ENCODE results near the gene CWC22.

CWC22 gene

GRCh38 chr2:179999000-179999399 is 8.1 kb downstream of the CWC22 start:
- DNase-seq (ENCODE audit: low read depth, low spot score) = no peak
- Histone ChIP-seq H3K4me3 (no peak overlapping the region), H3K27ac (no peak overlapping the region), H3K9ac (ENCODE audit: insufficient read length) (no peak overlapping the region), H3K36me3 (ENCODE audit: insufficient read depth, low read length) (peaks cover 6% of the 10 kb centered on the region; the same call in 1 of the 2 replicates), H3K9me3 (ENCODE audit: low read depth, low read length) (no peaks in the 10 kb centered on the region)
- TF ChIP-seq EZH2 (IDR thresholded peaks at IDR 0.05) (no peak), FOXP2 (optimal IDR thresholded peaks at IDR 0.05; ENCODE audit: control extremely low read depth, extremely low read length, insufficient read depth) (no peak), POLR2AphosphoS5 (IDR thresholded peaks at IDR 0.05; ENCODE audit: borderline replicate concordance, low read depth, low read length) (no peak)

DNA sequence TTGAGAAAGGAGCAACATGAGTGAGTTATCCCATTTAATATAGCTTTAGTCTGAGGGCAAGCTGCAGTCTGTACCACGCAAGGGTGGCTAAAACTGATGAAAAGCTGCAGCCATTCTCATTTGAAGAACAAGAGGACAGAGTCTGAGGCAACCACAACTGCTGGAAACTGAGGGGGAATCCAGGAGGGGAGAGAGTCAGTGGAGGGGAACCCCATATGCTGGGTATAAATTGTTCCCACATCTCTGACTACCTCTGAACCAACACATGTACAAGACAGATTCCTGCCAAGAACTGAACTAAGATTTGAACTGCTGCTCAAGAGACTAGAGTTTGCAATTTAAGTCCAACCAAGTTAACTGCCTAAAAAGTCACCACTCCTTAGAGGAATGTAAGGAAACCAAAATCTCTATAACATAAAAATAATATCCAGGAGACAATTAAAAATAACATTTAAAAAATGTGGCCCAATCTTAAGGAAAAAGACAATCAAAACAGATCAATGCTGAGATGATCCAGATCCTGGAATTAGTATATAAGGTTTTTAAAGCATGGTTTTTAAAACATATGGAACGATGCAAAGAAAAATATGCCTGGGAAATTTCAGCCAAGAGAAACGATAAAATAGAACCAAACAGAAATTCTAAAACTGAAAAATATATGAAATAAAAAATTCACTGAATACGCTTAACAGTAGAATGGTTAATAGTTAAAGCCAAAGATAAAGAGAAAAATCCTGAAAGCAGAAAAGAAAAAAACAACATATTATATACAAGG is 11.2 kb downstream of the CWC22 start:
- DNase-seq (ENCODE audit: low read depth, low spot score) = no peak
- peaks cover 26% of the 10 kb centered on the region for H3K36me3 ChIP-seq (ENCODE audit: insufficient read depth, low read length)
- TF ChIP-seq POLR2AphosphoS5 (IDR thresholded peaks at IDR 0.05; ENCODE audit: borderline replicate concordance, low read depth, low read length) (no peak), FOXP2 (optimal IDR thresholded peaks at IDR 0.05; ENCODE audit: control extremely low read depth, extremely low read length, insufficient read depth) (no peak), EZH2 (IDR thresholded peaks at IDR 0.05) (no peak)
- no peak overlapping the region for H3K27ac ChIP-seq
- no peak overlapping the region for H3K9ac ChIP-seq (ENCODE audit: insufficient read length)
- no peaks in the 10 kb centered on the region for H3K9me3 ChIP-seq (ENCODE audit: low read depth, low read length)
- no peak overlapping the region for H3K4me3 ChIP-seq

GRCh38 chr2:179991344-179991743 is 15.8 kb downstream of the CWC22 start:
- Histone ChIP-seq H3K4me3 (no peak overlapping the region), H3K36me3 (ENCODE audit: insufficient read depth, low read length) (peaks cover 40% of the 10 kb centered on the region), H3K9me3 (ENCODE audit: low read depth, low read length) (no peaks in the 10 kb centered on the region), H3K27ac (no peak overlapping the region), H3K9ac (ENCODE audit: insufficient read length) (no peak overlapping the region)
- TF ChIP-seq POLR2AphosphoS5 (IDR thresholded peaks at IDR 0.05; ENCODE audit: borderline replicate concordance, low read depth, low read length) (no peak), FOXP2 (optimal IDR thresholded peaks at IDR 0.05; ENCODE audit: control extremely low read depth, extremely low read length, insufficient read depth) (no peak), EZH2 (IDR thresholded peaks at IDR 0.05) (no peak)
- no peak for DNase-seq (ENCODE audit: low read depth, low spot score)

- Histone ChIP-seq H3K36me3 (ENCODE audit: insufficient read depth, low read length) (peaks cover 45% of the 10 kb centered on the region), H3K9me3 (ENCODE audit: low read depth, low read length) (no peaks in the 10 kb centered on the region), H3K27ac (no peak overlapping the region), H3K4me3 (no peak overlapping the region), H3K9ac (ENCODE audit: insufficient read length) (no peak overlapping the region)
- DNase-seq (ENCODE audit: low read depth, low spot score) = no peak
- TF ChIP-seq EZH2 (IDR thresholded peaks at IDR 0.05) = no peak
- TF ChIP-seq POLR2AphosphoS5 (IDR thresholded peaks at IDR 0.05; ENCODE audit: borderline replicate concordance, low read depth, low read length) = no peak
Measured at GRCh38 chr2:179990676-179991317, 16.3 kb downstream of the CWC22 start.

- H3K36me3 ChIP-seq (ENCODE audit: insufficient read depth, low read length) = peaks cover 68% of the 10 kb centered on the region
- no peak overlapping the region for H3K9ac ChIP-seq (ENCODE audit: insufficient read length)
- DNase-seq (ENCODE audit: low read depth, low spot score) = no peak
- no peak for TF ChIP-seq EZH2 (IDR thresholded peaks at IDR 0.05)
- no peak for TF ChIP-seq POLR2AphosphoS5 (IDR thresholded peaks at IDR 0.05; ENCODE audit: borderline replicate concordance, low read depth, low read length)
- TF ChIP-seq FOXP2 (optimal IDR thresholded peaks at IDR 0.05; ENCODE audit: control extremely low read depth, extremely low read length, insufficient read depth) = no peak
- no peak overlapping the region for H3K27ac ChIP-seq
- no peaks in the 10 kb centered on the region for H3K9me3 ChIP-seq (ENCODE audit: low read depth, low read length)
- H3K4me3 ChIP-seq = no peak overlapping the region
Measured at GRCh38 chr2:179987916-179988315, 19.2 kb downstream of the CWC22 start.

- Histone ChIP-seq H3K36me3 (ENCODE audit: insufficient read depth, low read length) (peaks cover 75% of the 10 kb centered on the region), H3K4me3 (no peak overlapping the region), H3K9me3 (ENCODE audit: low read depth, low read length) (no peaks in the 10 kb centered on the region), H3K27ac (no peak overlapping the region), H3K9ac (ENCODE audit: insufficient read length) (no peak overlapping the region)
- no peak for DNase-seq (ENCODE audit: low read depth, low spot score)
- TF ChIP-seq FOXP2 (optimal IDR thresholded peaks at IDR 0.05; ENCODE audit: control extremely low read depth, extremely low read length, insufficient read depth) (no peak), POLR2AphosphoS5 (IDR thresholded peaks at IDR 0.05; ENCODE audit: borderline replicate concordance, low read depth, low read length) (no peak), EZH2 (IDR thresholded peaks at IDR 0.05) (no peak)
Measured at GRCh38 chr2:179985163-179985820, 21.8 kb downstream of the CWC22 start.

DNA sequence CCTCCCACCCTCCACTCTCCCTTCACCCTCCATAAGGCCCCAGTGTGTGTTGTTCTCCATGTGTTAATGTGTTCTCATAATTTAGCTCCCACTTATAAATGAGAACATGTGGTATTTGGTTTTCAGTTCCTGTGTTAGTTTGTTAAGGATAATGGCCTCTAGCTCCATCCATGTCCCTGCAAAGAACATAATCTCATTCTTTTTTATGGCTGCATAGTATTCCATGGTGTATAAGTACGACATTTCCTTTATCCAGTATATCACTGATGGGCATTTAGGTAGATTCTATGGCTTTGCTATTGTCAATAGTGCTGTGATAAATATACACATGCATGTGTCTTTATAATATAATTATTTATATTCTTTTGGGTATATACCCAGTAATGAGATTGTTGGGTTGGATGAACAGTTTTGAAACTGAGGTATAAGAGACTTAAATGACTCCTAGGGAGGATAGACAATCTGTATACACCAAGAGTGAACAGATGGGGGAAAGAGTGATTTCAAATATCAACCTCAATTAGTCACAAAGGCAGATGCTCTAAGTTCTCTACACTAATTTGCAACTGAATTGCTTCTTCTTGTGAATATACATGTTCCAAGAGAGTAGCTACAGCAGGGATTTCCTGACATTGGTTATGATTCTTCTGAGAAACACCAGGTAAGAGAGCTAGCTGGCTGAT is 23.7 kb downstream of the CWC22 start:
- Histone ChIP-seq H3K36me3 (ENCODE audit: insufficient read depth, low read length) (peaks cover 91% of the 10 kb centered on the region), H3K9ac (ENCODE audit: insufficient read length) (no peak overlapping the region), H3K9me3 (ENCODE audit: low read depth, low read length) (no peaks in the 10 kb centered on the region), H3K27ac (no peak overlapping the region), H3K4me3 (no peak overlapping the region)
- DNase-seq (ENCODE audit: low read depth, low spot score) = no peak
- no peak for TF ChIP-seq FOXP2 (optimal IDR thresholded peaks at IDR 0.05; ENCODE audit: control extremely low read depth, extremely low read length, insufficient read depth)
- TF ChIP-seq EZH2 (IDR thresholded peaks at IDR 0.05) = no peak
- TF ChIP-seq POLR2AphosphoS5 (IDR thresholded peaks at IDR 0.05; ENCODE audit: borderline replicate concordance, low read depth, low read length) = no peak

DNA sequence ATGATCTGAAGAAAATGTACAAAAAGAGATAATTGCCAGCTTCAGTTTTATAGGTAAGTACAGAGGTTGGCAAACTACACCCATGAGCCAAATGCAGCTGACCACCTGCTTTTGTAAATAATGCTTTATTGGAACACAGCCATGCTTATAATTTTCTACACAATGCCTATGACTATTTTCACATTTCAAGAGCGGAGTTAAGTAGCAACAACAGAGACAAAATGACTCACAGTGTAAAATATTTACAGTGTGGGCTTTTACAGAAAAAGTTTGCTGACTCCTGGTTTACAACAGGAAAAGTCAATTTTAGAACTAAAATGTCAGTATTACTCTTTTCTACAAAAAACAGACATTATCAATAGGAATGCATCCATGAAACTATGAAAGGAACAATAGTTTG is 26.0 kb downstream of the CWC22 start:
- H3K9me3 ChIP-seq (ENCODE audit: low read depth, low read length) = no peaks in the 10 kb centered on the region
- no peak for TF ChIP-seq EZH2 (IDR thresholded peaks at IDR 0.05)
- no peak for TF ChIP-seq POLR2AphosphoS5 (IDR thresholded peaks at IDR 0.05; ENCODE audit: borderline replicate concordance, low read depth, low read length)
- no peak for TF ChIP-seq FOXP2 (optimal IDR thresholded peaks at IDR 0.05; ENCODE audit: control extremely low read depth, extremely low read length, insufficient read depth)
- peaks cover 90% of the 10 kb centered on the region for H3K36me3 ChIP-seq (ENCODE audit: insufficient read depth, low read length)
- H3K27ac ChIP-seq = no peak overlapping the region
- no peak overlapping the region for H3K9ac ChIP-seq (ENCODE audit: insufficient read length)
- no peak overlapping the region for H3K4me3 ChIP-seq
- no peak for DNase-seq (ENCODE audit: low read depth, low spot score)
